Measurements from ENCODE around the gene CDK14.

The CDK14 gene

DNA sequence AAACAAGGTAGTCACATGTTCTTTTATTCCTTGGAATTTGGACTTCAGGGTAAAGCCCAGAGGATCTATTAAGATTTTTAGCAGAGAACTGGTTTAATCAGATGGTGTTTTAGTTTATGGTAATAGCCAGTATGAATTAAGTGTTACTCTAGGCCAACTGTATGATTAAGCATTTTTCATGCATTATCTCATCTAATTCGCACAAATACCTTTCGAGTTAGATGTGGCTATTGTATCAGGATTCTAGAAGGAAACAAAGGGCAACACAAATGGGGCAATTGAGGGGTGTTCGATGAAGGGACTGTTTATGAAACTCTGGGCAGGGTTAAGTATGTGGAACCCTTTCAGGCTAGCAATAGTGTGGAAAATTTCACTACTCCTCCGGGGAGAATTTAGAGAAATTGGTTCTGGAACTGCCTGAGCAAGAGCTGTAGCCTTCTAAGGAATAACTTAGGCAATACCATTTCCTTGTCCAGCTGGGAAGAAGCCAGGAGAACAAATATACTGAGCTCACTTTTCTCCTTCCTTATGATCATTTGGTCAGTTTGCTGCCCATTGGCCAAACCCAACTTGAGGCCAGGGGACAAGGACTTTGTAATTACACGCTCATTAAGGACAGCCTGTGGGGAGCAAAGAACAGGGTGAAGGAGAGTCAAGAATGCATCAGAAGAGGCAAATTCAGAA lies 349.1 kb downstream of the CDK14 start:
- TF ChIP-seq, protein P1, sequence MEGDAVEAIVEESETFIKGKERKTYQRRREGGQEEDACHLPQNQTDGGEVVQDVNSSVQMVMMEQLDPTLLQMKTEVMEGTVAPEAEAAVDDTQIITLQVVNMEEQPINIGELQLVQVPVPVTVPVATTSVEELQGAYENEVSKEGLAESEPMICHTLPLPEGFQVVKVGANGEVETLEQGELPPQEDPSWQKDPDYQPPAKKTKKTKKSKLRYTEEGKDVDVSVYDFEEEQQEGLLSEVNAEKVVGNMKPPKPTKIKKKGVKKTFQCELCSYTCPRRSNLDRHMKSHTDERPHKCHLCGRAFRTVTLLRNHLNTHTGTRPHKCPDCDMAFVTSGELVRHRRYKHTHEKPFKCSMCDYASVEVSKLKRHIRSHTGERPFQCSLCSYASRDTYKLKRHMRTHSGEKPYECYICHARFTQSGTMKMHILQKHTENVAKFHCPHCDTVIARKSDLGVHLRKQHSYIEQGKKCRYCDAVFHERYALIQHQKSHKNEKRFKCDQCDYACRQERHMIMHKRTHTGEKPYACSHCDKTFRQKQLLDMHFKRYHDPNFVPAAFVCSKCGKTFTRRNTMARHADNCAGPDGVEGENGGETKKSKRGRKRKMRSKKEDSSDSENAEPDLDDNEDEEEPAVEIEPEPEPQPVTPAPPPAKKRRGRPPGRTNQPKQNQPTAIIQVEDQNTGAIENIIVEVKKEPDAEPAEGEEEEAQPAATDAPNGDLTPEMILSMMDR (IDR thresholded peaks at IDR 0.05; ENCODE audit: control extremely low read depth, extremely low read depth, low read depth, missing control alignments), result no peak
- ChIA-PET POLR2A (no interaction called here), CTCF (interaction anchor here (1.3 to 1.8 kb wide), 7 partner anchors 10 to 35 kb away, joined by 3 to 9 read pairs (median 3); no protein-coding TSS in a partner anchor)
- no peak for DNase-seq (ENCODE audit: extremely low spot score)

DNA sequence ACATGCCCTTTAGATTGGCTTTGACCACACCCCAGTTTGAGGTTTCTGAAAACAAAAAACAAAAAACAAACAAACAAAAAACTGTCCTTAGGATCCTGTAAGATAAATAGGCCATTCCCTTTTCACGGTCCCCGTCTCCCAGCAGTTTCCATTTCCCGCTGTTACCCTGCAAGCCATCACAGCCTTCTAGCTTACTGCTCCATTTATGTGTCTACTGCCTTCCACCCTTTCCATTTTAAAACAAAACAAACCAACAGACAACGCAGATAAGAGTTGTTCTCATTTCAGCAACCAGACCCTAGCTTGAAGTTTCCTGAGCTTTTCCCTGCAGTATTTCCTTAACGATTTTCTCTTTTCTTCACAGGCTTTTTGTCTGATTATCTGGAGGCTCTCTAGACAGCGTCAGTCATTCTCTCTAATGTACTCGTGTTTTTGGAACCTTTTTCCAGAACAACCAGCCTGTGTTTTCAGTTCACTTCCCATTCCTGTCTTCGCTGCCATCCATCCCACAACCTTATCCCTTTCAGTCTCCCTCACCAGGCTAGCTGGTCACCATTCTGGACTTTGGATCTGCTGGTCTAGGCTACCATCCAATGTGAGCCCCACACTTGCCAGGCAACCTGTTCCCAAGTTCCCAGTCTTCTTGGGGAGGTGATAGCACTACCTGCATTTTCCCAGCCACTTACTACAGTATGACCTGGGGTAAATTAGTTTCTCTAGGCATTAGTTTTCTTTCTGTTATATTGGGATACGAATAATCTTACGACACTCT lies 350.8 kb downstream of the CDK14 start:
- ChIA-PET CTCF (interaction anchor here (1.5 to 1.8 kb wide), 3 partner anchors 11 to 27 kb away, joined by 3 to 9 read pairs (median 5); no protein-coding TSS in a partner anchor), POLR2A (no interaction called here)
- TF ChIP-seq, protein P1 (IDR thresholded peaks at IDR 0.05; ENCODE audit: control extremely low read depth, extremely low read depth, low read depth, missing control alignments), result no peak

DNA sequence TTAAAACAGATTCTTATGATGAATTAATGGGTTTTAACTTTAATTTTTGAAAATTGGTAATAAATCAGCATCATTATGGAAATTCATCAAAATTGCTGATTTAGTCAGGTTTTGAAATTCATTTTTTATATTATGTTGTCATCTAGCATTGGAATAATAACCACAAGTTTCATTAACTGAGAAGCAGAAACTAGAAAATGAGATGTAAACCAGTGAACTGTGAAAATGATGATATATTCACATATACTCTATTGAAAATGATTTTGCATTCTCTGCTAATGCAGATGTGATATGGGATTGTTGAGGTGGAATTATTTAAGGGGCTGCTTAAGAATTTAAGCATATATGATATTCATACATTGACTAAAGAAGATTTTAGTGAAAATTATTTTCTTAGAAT lies 352.0 kb downstream of the CDK14 start:
- DNase-seq (ENCODE audit: extremely low spot score), result no peak
- TF ChIP-seq, protein P1 (IDR thresholded peaks at IDR 0.05; ENCODE audit: control extremely low read depth, extremely low read depth, low read depth, missing control alignments), result no peak
- ChIA-PET CTCF (interaction anchor here (1.4 kb wide), 1 partner anchor 18 kb away, joined by 4 read pairs; no protein-coding TSS in a partner anchor), POLR2A (no interaction called here)

More for the DNA sequence above, 350.8 kb downstream of the CDK14 start:
- DNase-seq (ENCODE audit: extremely low spot score), result no peak

DNA sequence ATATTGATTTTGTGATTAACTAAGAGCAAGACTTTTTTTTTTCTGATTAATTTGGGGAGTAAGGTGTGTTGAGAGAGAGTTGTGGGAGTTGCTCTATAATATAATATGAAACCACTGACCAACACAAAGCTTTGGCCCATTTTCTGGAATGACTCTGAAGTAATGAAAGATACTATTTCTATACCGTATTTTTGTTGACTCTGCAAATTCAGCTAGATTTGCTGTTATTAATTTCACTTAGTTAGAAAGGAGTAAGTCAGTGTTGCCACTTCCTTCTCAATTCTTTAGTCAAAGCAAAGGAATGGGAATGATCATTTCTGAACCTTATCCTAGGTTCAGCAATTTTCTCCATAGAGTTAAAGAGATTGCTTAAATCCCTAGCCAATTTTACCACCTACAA lies 355.1 kb downstream of the CDK14 start:
- ChIA-PET CTCF (interaction anchor here (1.2 to 2.0 kb wide), 2 partner anchors 9 to 15 kb away, joined by 3 to 6 read pairs; no protein-coding TSS in a partner anchor), POLR2A (no interaction called here)
- TF ChIP-seq, protein P1 (IDR thresholded peaks at IDR 0.05; ENCODE audit: control extremely low read depth, extremely low read depth, low read depth, missing control alignments), result no peak
- no peak for DNase-seq (ENCODE audit: extremely low spot score)

DNA sequence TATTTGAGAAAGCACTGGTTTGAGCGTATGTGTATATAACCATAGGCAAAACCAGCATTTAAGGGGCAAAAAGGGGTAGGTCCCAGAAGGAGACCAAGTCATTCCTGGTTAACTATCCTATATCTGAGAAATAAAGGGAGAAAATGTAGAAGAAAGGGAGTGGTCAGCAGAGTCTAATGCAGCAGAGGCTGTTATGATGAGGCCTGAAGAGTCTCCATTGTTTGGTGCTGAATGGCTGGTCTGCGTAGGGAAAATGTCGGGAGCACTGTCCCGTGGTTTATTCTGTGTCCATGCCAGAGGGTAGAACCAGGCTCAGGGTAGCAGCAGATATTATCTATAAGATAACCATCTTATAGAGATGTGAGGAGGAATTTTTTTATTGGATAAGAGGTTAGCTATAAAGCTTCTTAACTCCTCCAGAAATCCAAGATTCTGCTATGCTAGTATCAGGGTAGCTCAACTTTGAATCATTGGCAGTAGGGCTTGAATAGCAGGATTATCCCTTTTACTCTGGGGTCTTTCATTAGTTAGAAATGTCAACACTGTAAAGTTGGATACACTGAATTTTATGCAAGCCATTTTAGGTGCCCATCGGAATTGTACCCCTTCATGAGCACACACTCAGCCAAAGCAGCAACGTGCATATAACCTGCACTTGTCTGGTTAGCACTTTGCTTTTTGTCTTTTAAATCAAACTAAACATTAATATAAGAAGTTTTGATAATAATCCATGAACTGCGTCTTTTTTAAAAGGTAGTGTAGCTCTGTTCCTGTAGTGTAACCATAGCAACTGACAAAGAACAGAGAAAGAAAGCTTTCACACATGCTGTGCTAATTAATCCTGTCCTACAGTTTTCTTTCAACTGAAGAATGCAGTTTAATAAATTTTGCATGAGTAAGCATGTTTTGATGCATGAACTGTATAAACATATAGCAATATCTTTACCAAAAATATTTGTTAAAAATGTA lies 356.1 kb downstream of the CDK14 start:
- no peak for DNase-seq (ENCODE audit: extremely low spot score)
- POLR2A ChIA-PET, result no interaction called here
- CTCF ChIA-PET, result interaction anchor here (1.2 to 2.0 kb wide), 3 partner anchors 8 to 21 kb away, joined by 3 to 6 read pairs (median 3); no protein-coding TSS in a partner anchor
- TF ChIP-seq, protein P1 (IDR thresholded peaks at IDR 0.05; ENCODE audit: control extremely low read depth, extremely low read depth, low read depth, missing control alignments), result no peak

Data from GM10248 (cell line).